Aorta (tissue), 5 donors: Measurements from ENCODE around the gene ZNF592. TPM values are rescaled to one million over a fixed set of nuclear protein-coding genes. Genes with fewer than 3 reads are reported as not detected.
A peak's percentile ranks its signal among the peaks of the same experiment; 100 is the strongest.

Experiments used
- ATAC-seq: fragments of 200-7000 bp; cut with Tn5 transposase; one replicate; pipeline ENCODE4 v1.9.1; 2022; ENCODE audit warnings: moderate library complexity; ENCODE audit not compliant: low FRiP score
- DNase-seq, 2 donors: peaks; one replicate each; pipeline ENCODE4 v3.0.0-alpha.2; 2020
- H3K27ac ChIP-seq, 2 donors: one replicate each; pipeline ENCODE4 v1.5.1; 2013; ENCODE audit warnings: low read length in 2 of 2, mild to moderate bottlenecking in 2 of 2, moderate library complexity in 2 of 2, control low read depth in 1 of 2, inconsistent platforms in 1 of 2, low read depth in 1 of 2
- H3K27me3 ChIP-seq, 2 donors: one replicate each; pipeline ENCODE4 v1.6.1; 2013; ENCODE audit warnings: control low read depth in 1 of 2, low read length in 1 of 2, mild to moderate bottlenecking in 1 of 2, moderate library complexity in 1 of 2; ENCODE audit not compliant: insufficient read depth in 2 of 2, control insufficient read depth in 1 of 2
- H3K36me3 ChIP-seq, 2 donors: one replicate each; pipeline ENCODE4 v1.6.1; 2013; ENCODE audit warnings: control low read depth in 1 of 2, low read length in 1 of 2, mild to moderate bottlenecking in 1 of 2; ENCODE audit not compliant: insufficient read depth in 2 of 2, control insufficient read depth in 1 of 2
- H3K4me1 ChIP-seq, 2 donors: one replicate each; pipeline ENCODE4 v1.6.1; 2013; ENCODE audit warnings: low read length in 2 of 2, control low read depth in 1 of 2, mild to moderate bottlenecking in 1 of 2, moderate library complexity in 1 of 2; ENCODE audit not compliant: insufficient read depth in 2 of 2, control insufficient read depth in 1 of 2
- H3K4me3 ChIP-seq, 2 donors: one replicate each; pipeline ENCODE4 v1.5.1; 2013; ENCODE audit warnings: low read length in 2 of 2, control low read depth in 1 of 2, mild to moderate bottlenecking in 1 of 2
- H3K9me3 ChIP-seq: one replicate; pipeline ENCODE4 v1.6.1; 2013; ENCODE audit warnings: mild to moderate bottlenecking, low read length; ENCODE audit not compliant: control insufficient read depth
- WGBS, 2 donors: extraction: QIAGEN DNeasy Blood & Tissue Kit; methylation state at CpG; one replicate each; pipeline ENCODE4 v1.1.7; 2013; 5-methylcytosine and 5-hydroxymethylcytosine counted together
- intact Hi-C, 2 donors: fragments of 100-400 bp; cut with DNase I; formaldehyde crosslinking; loops; one replicate each; pipeline versions ENCODE4 v1.14.2 to v1.15.0; 2022
- long read RNA-seq, 2 donors: library from polyadenylated mRNA; unstranded; transcript quantifications; one replicate each; pipeline ENCODE4 v2.0.0, GENCODE V29; 2020 to 2021
- polyA plus RNA-seq, 2 donors: library from polyadenylated mRNA; stranded (reverse); fragments of 200-250 nt; gene quantifications; one replicate each; pipeline ENCODE4 v1.2.3, GENCODE V29; 2013
- total RNA-seq, 2 donors: library from RNA; stranded (reverse); fragmentation: NEBNext Ultra II Directional; extraction: Animal tissue kit (Norgen Biotek cat#: 25700); gene quantifications; one replicate each; pipeline ENCODE4 v1.2.1, GENCODE V29; 2021
- donor health status: healthy with polysubstance abuse.
- donor health status: Bipolar disorder and iron deficiency.
- donor health status: DM: no; HTN: no; CAD: no.
- donor health status: DM: no; HTN: no; CAD: no.
- donor health status: DM: yes; HTN: yes; CAD: no.

ZNF592 gene
- 10 to 100 TPM; 27.8 to 35.8 TPM for total RNA-seq
- 10 to 100 TPM in 1 of 2 donors, 1 to 10 TPM in 1; 6.8 to 10.6 TPM for polyA plus RNA-seq
- long read RNA-seq, donor 1, full-length matches to known transcripts: 13 of 33 reads
- long read RNA-seq, donor 1, partial matches to known transcripts: 12 of 33 reads
- long read RNA-seq, donor 1, other reads (novel, unspliced or antisense): 8 of 33 reads
- long read RNA-seq, donor 2, full-length matches to known transcripts: 4 of 24 reads
- long read RNA-seq, donor 2, partial matches to known transcripts: 10 of 24 reads
- long read RNA-seq, donor 2, other reads (novel, unspliced or antisense): 10 of 24 reads

DNA sequence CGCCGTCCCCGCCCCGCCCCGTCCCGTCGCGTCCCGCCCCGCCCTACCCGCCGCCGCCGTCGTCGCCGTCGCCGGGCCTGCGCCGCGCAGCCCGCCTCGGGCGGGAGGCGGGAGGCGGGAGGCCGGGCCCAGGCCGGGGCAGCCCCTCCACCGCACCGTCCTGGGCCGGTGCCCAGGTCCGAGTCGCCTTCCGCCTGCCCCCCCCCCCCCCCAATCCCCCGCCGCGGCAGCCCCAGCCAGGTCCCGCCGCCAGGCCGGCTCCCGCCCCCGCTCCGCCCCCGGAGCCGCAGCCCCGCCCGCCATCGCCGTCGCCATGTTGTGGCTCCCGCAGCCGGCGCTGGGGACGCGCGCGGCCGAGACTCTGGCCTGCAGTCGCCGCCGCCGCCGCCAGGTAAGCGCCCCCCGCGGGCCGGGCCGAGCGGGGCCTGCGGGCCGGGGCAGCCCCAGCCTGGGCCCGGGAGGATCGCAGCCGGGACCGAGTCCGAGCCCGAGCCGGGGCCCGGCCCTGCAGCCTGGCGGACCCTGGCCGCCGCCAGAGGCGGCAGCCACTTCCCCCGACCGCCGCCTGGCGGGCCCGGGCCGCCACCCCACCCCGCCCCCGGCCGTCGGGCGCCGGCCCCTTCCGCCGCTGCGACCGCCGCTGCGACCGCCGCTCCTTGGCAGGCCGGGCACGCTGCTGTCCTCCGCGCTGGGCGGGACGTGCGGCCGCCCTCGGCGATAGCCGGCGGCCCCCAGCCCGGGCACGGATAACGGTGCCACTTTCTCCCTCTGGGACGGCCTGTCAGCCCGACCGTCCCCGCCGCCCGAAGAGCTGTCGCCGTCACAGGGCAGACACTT, at the start of gene ZNF592:
Gene ZNF592, plus strand, starts transcription at position 319 of the 837 bp plus-strand sequence. CDS start 34,084 bp downstream, outside the sequence.
- Histone ChIP-seq H3K27me3 (no peaks in the 10 kb centered on the region), H3K4me1 (no peaks in the 10 kb centered on the region), H3K36me3 (no peaks in the 10 kb centered on the region), H3K9me3 (no peaks in the 10 kb centered on the region), H3K27ac (peak within 1 kb of the TSS; percentile 85 to 96), H3K4me3 (peak within 1 kb of the TSS; percentile 86 to 87)
- DNase-seq: peak; percentile 91 to 95
- ATAC-seq: peak; percentile 85
- intact Hi-C loops: loop anchor here in 1 of 2 donors (2.0 to 10.0 kb wide), 6 partner anchors 32 to 179 kb away; partner anchors contain the start of genes ALPK3, NMB and SEC11A
- 0 to 1% methylated on average over 51 to 127 of the region's 127 CpGs for WGBS, 2 donors

GRCh38 chr15:84699538-84700191, 48.7 kb upstream of the ZNF592 start:
- Histone ChIP-seq H3K4me1 (peaks cover 3 to 15% of the 10 kb centered on the region in 2 donors), H3K27me3 (no peaks in the 10 kb centered on the region), H3K9me3 (no peaks in the 10 kb centered on the region), H3K27ac (no peak overlapping the region), H3K4me3 (no peak overlapping the region), H3K36me3 (no peaks in the 10 kb centered on the region)
- intact Hi-C loops: no loop called here
- no peak for DNase-seq
- ATAC-seq: no peak
- 87 to 88% methylated on average over 8 of the region's 8 CpGs for WGBS, 2 donors

DNA sequence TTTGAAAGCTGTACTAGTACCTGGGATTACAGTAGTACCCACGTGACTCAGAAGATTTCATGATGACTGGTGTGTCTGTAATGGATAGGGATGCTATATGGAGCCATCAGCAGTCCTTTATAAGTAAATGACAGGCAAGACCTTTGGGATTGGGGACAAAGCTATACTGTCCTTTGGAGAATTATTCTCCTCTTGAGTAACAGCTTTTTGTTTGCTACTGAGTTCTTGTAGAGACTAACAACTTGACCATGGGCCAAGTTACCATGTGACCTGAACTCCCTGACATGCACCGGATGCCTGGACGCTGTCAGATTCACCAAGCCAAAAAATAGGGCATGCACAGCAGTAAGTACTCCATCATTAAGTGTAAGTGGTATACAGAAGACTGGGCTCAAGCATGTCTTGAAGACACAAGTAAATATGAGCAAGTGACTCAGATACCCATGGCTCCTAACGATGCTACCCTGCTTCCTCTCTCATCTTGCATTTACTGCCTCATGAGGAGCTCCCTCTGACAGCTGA, 45.4 kb upstream of the ZNF592 start:
- intact Hi-C loops: no loop called here
- peak in 1 of 2 donors; percentile 66 for DNase-seq
- no peaks in the 10 kb centered on the region for H3K36me3 ChIP-seq
- H3K27ac ChIP-seq: peak overlapping the region in 1 of 2 donors; percentile 51
- H3K4me3 ChIP-seq: no peak overlapping the region
- no peaks in the 10 kb centered on the region for H3K9me3 ChIP-seq
- ATAC-seq: peak; percentile 52
- WGBS, 2 donors: 28 to 38% methylated on average over 4 of the region's 4 CpGs
- no peaks in the 10 kb centered on the region for H3K27me3 ChIP-seq
- H3K4me1 ChIP-seq: peaks cover 3 to 13% of the 10 kb centered on the region in 2 donors

DNA sequence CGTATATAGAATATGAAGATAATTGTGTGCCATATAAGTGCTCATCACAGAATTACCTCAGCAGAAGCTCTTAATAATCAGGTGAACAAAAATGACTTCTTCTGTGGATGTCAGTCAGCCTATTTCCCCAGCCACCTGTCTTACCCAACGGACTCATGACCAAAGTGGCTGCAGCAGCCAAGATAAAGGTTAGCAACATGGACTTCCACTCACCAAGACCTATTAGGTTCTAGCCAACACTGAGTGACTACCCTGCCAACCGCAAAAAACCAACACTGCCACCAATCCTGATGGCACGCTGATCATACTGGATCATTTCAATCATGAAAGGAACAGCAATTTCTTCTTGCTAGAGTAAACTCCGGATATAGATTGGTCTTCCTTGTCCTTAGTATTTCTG, 44.6 kb upstream of the ZNF592 start:
- Histone ChIP-seq H3K4me1 (peaks cover 3 to 10% of the 10 kb centered on the region in 2 donors), H3K27me3 (no peaks in the 10 kb centered on the region), H3K27ac (no peak overlapping the region), H3K4me3 (no peak overlapping the region), H3K9me3 (no peaks in the 10 kb centered on the region), H3K36me3 (no peaks in the 10 kb centered on the region)
- 92 to 94% methylated on average over 5 of the region's 5 CpGs for WGBS, 2 donors
- intact Hi-C loops: no loop called here
- DNase-seq (no peak), ATAC-seq (no peak)

DNA sequence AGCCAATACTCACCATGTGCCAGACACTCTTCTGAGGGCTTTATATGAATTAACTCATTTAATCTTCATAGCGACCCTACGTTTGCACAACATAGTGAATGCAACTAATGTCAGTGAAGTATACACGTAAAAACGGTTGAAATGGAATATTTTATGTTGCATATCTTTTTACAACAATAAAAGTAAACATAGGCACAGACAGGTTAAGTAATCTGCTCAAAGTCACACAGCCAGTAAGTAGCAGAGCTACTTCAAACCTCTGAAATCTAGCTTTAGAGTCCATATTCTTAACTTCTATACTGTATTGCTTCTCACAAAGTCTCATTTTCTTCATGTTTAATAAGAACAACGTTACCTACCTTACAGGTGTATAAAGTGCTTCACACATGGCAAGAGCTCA, 34.0 kb upstream of the ZNF592 start:
- ATAC-seq (no peak), DNase-seq (no peak)
- H3K27ac ChIP-seq: no peak overlapping the region
- intact Hi-C loops: no loop called here
- no peaks in the 10 kb centered on the region for H3K4me1 ChIP-seq
- H3K9me3 ChIP-seq: no peaks in the 10 kb centered on the region
- 71 to 77% methylated on average over 5 of the region's 5 CpGs for WGBS, 2 donors
- no peaks in the 10 kb centered on the region for H3K36me3 ChIP-seq
- no peak overlapping the region for H3K4me3 ChIP-seq
- H3K27me3 ChIP-seq: no peaks in the 10 kb centered on the region

DNA sequence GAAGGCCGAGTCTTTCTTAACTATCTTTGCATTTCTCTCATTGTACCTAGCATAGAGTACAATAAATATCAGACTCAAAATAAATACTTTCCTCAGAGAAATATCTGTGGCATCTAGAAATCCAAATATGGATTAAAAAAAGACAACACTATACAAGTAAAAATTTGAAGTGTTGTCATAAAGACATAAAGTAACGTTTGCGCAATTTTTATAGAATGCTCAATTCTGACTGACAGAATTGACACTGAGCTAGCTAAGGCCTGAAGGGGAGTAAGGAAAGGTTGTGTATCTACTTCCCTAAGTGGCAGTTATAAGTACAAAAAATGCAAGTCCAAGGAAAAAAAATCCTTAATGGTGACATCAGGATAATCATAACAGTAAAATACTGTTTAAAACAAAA, 33.6 kb upstream of the ZNF592 start:
- Histone ChIP-seq H3K4me1 (no peaks in the 10 kb centered on the region), H3K27me3 (no peaks in the 10 kb centered on the region), H3K27ac (no peak overlapping the region), H3K36me3 (no peaks in the 10 kb centered on the region), H3K4me3 (peak overlapping the region; percentile 58 to 62), H3K9me3 (no peaks in the 10 kb centered on the region)
- WGBS, 2 donors: 32 to 34% methylated on average over 3 of the region's 3 CpGs
- DNase-seq (no peak), ATAC-seq (no peak)
- intact Hi-C loops: loop anchor here (5.0 kb wide), 2 partner anchors 58 to 212 kb away; partner anchors contain the start of gene NMB (in 1 of the 2)

- Histone ChIP-seq H3K9me3 (no peaks in the 10 kb centered on the region), H3K27ac (peak overlapping the region; percentile 68 to 78), H3K27me3 (no peaks in the 10 kb centered on the region), H3K4me3 (peak overlapping the region; percentile 58 to 62), H3K4me1 (no peaks in the 10 kb centered on the region), H3K36me3 (no peaks in the 10 kb centered on the region)
- WGBS, 2 donors: 0 to 1% methylated on average over 36 of the region's 36 CpGs
- DNase-seq (no peak), ATAC-seq (peak; percentile 16)
- intact Hi-C loops: loop anchor here (1.0 to 5.0 kb wide), 4 partner anchors 33 to 212 kb away; partner anchors contain the start of genes NMB (in 1 of the 2) and ZNF592 (in 1 of the 2)
Measured at GRCh38 chr15:84715441-84716035, 32.9 kb upstream of the ZNF592 start.
